Measurements from ENCODE around the gene MATN1.

GRCh38 chr1:30770150-30770549 is 46.8 kb upstream of the MATN1 start:
- TF ChIP-seq MXD4 (CRISPR knock-in tag; IDR thresholded peaks at IDR 0.05; ENCODE audit: borderline replicate concordance) (no peak), FOXP4 (CRISPR knock-in tag; IDR thresholded peaks at IDR 0.05) (no peak), NFYB (CRISPR knock-in tag; conservative IDR thresholded peaks at IDR 0.05; ENCODE audit: low read depth) (no peak), MAX (CRISPR knock-in tag; IDR thresholded peaks at IDR 0.05) (no peak), ESRRA (CRISPR knock-in tag; IDR thresholded peaks at IDR 0.05; ENCODE audit: borderline replicate concordance) (no peak), CTCF (IDR thresholded peaks at IDR 0.05) (no peak), ZNF232 (CRISPR knock-in tag; IDR thresholded peaks at IDR 0.05) (no peak), GTF2I (CRISPR knock-in tag; conservative IDR thresholded peaks at IDR 0.05) (no peak), PREB (CRISPR knock-in tag; IDR thresholded peaks at IDR 0.05; ENCODE audit: borderline replicate concordance) (no peak)

All from WTC11 (cell line).